ENCODE data around the gene PSMD1.

Gene PSMD1

DNA sequence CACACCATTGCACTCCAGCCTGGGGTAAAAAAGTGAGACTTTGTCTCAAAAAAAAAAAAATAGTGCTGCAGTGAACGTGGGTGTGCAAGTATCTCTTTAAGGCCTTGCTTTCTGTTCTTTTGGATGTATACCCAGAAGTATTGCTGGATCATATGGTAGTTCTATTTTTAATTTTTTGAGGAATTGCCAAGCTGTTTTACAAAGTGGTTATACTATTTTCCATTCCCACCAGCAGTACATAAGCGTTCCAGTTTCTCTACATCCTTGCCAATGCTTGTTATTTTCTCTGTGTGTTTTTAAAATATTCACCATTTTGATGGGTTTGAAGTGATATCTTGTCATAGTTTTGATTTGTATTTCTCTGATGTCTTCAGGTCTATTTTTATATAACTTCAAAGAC lies 154.8 kb downstream of the PSMD1 start:
- no peak for DNase-seq (ENCODE audit: low spot score)

DNA sequence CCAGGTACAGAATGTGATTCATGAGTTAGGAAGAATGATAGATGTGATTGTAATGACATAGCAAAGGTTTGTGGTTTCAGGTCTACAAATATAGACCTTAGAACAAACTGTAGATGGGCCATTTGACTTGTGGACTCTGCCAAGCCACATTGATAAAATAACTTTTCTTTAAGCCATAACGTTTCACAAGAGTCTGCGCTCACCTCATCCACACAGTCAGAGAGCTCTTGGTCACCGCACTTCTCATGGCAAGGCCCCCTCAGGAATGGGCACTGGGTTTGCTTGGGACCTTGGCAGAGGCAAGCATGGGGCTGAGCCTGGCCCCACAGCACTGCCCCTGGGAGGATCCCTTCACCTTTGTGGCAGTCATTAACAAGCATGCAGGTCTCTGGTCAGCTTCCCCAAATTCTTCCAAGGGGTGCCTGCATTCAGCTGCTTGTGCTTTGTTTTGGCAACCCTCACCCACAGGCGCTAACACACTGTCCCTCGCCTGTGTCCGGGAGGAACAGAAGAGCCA lies 155.7 kb downstream of the PSMD1 start:
- no peak for DNase-seq (ENCODE audit: low spot score)

DNA sequence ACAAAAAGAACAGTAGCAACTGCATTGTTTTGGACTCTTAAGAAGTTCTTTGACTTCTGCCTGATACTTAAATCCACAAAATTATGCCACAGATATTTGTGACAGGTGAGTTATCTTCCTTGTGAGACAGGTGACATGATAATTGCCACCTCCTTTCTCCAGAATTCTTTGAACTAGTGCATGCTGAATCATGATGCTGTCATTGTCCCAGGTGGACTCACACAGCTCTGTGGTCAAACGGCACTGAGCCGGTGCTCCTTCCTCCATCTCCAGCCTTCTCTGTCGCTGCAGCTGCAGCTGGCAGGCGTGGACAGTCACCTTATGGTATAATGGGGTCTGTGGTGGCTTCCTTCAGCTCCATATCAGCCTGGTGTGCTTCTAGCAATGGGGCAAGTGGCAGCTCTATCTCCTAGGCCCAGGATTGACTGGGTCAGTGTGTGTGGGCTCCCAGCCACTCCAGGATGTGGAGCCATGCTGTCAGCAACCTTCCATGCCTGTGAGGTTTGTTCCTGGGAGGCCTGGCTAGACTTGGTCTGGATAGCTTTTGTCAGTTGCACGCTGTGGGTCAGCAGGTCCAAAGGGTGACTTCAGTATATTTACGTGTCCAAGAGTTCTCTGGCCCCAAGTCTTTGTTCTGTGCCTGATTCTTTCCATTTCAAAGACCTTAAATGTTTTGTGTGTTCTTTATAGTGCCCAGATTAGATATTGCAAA lies 157.4 kb downstream of the PSMD1 start:
- DNase-seq (ENCODE audit: low spot score), result no peak

DNA sequence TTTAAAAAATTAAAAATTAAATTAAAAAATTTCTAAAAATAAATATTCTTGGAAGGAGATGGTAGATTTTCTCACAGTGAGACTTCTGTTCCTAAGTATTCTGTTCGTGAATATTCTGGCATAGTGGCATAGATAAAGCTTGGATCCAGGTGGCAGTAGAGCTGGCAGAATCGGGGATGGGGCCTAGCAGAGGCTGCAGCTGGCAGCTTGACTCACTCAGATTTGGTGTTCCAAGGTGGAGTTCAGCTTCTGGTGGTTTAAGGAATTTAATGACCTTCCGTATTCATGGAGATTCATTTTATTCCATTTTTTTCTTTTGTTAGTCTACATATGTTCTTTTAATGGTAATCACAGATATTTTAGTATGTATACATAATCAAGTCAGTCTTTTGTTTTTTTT lies 161.7 kb downstream of the PSMD1 start:
- no peak for DNase-seq (ENCODE audit: low spot score)

DNA sequence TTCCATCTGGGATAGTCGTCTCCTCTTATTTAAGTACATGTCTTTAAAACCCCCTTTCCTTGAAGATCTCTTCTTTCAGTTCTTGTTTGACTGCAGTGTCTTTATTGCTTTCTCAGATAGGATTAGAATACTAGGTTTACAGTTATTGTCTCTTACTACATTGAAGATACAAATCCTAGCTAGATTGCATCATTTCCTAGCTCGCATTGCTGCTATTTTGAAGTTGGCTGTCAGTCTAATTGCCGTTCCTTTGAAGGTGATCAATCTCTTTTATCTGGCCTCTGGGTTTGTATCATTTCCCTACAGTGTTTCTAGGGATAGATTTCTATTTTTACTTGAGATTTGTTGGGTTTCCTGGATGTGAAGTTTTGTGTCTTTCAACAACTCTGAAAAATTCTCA lies 162.6 kb downstream of the PSMD1 start:
- no peak for DNase-seq (ENCODE audit: low spot score)

DNA sequence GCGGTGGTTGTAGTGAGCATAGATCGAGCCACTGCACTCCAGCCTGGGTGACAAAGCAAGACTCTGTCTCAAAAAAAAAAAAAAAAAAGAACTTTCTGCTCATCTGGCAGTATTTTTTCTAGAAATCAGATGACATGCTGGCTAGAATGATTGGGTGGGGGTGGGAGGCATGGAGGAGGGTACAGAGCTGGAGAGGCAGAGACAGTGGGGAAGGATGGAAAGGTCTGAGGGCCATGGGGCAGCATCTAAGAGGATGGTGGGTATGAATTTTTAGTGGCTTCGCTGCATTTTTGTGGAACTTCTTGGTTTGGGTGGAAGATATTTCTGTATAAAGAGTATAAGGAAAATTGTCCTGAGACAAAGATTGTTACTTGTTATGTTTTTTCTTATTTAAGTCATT lies 165.1 kb downstream of the PSMD1 start:
- DNase-seq (ENCODE audit: low spot score), result no peak
